GM12864 (cell line): Measurements from ENCODE around the gene RNGTT.

Experiments
- DNase-seq: peaks from one replicate; pipeline ENCODE4 v3.0.0-alpha.2; 2011; ENCODE audit warnings: low read depth
- H3K4me3 ChIP-seq: 2 replicates; pipeline ENCODE4 v1.5.1; 2011; ENCODE audit warnings: mild to moderate bottlenecking, low read depth, low read length, control low read depth
- CTCF ChIP-seq: IDR thresholded peaks from 2 replicates; pipeline ENCODE4 v1.5.1; 2011; ENCODE audit warnings: low read depth, mild to moderate bottlenecking, moderate library complexity, low read length, control low read depth, inconsistent platforms; ENCODE audit errors: missing control alignments

Gene RNGTT

GRCh38 chr6:88680654-88681053, 282.8 kb downstream of the RNGTT start:
- no peak for DNase-seq
- H3K4me3 ChIP-seq: no peak overlapping the region
- TF ChIP-seq CTCF: no peak

- H3K4me3 ChIP-seq: no peak overlapping the region
- TF ChIP-seq CTCF: no peak
- no peak for DNase-seq
Measured at GRCh38 chr6:88679841-88680240, 283.6 kb downstream of the RNGTT start.

- no peak for DNase-seq
- TF ChIP-seq CTCF: no peak
- no peak overlapping the region for H3K4me3 ChIP-seq
Measured at GRCh38 chr6:88677356-88677755, 286.1 kb downstream of the RNGTT start.

- no peak overlapping the region for H3K4me3 ChIP-seq
- DNase-seq: no peak
- no peak for TF ChIP-seq CTCF
Measured at GRCh38 chr6:88671624-88672023, 291.8 kb downstream of the RNGTT start.

GRCh38 chr6:88670369-88670768, 293.0 kb downstream of the RNGTT start:
- DNase-seq: no peak
- no peak overlapping the region for H3K4me3 ChIP-seq
- TF ChIP-seq CTCF: no peak

- TF ChIP-seq CTCF: no peak
- DNase-seq: no peak
- H3K4me3 ChIP-seq: no peak overlapping the region
Measured at GRCh38 chr6:88669475-88669874, 293.9 kb downstream of the RNGTT start.

- no peak for DNase-seq
- H3K4me3 ChIP-seq: no peak overlapping the region
- no peak for TF ChIP-seq CTCF
Measured at GRCh38 chr6:88666901-88667300, 296.5 kb downstream of the RNGTT start.
